Measurements from ENCODE around the gene ZNF516.

Gene ZNF516

GRCh38 chr18:76317136-76317535 is 177.9 kb downstream of the ZNF516 start:
- DNase-seq: no peak

GRCh38 chr18:76315722-76316230 is 179.3 kb downstream of the ZNF516 start:
- no peak for DNase-seq

- DNase-seq: no peak
These were observed 180.5 kb downstream of the ZNF516 start for GRCh38 chr18:76314496-76314895.

- no peak for DNase-seq
These were observed 181.0 kb downstream of the ZNF516 start for GRCh38 chr18:76314015-76314414.
